Occipital lobe (tissue), 2 donors: ENCODE data around the gene LELP1. TPM values are rescaled to one million over a fixed set of nuclear protein-coding genes. Genes with fewer than 3 reads are reported as not detected.
"Not testable (repeated sequence)": the region's sequence is repeated elsewhere in the genome, so short reads cannot be mapped to it uniquely, and the experiment has no call there.

Experiments used
- DNase-seq: peaks from one replicate; lab custom pipeline; 2025; lab: John Stamatoyannopoulos, UW
- total RNA-seq: library from RNA; depleted of rRNA; stranded (reverse); fragments of >200 nt; gene quantifications from one replicate; pipeline ENCODE4 v1.2.3, GENCODE V29; 2014

LELP1 gene
- total RNA-seq, 1 donor from 2014 or later: not detected

- no peak for DNase-seq
Measured at GRCh38 chr1:153228491-153228890, 25.3 kb downstream of the LELP1 start.

GRCh38 chr1:153229076-153229829 is 26.0 kb downstream of the LELP1 start:
- not testable (repeated sequence) for DNase-seq

GRCh38 chr1:153231363-153231762 is 28.1 kb downstream of the LELP1 start:
- no peak for DNase-seq

GRCh38 chr1:153231785-153232184 is 28.6 kb downstream of the LELP1 start:
- no peak for DNase-seq

DNA sequence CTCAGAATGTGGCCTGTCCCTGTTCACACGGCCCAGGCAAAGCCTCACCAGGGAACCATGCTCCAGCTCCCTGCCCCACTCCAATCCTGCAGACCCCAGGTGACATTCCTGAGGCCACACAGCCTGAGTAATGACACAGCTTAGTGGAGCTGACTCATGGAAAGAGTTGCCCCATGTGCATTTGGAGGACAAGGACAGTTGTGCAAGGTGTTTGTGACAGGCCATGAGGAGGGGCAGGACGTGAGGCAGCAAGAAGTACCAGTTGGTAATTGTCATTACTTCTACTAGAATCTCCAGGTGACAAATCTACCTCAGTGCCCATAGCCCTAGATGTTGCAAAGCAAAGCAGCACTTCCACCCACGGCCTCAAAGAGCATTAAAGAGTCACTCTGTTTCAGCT is 29.3 kb downstream of the LELP1 start:
- no peak for DNase-seq

GRCh38 chr1:153233448-153233847 is 30.2 kb downstream of the LELP1 start:
- no peak for DNase-seq

DNA sequence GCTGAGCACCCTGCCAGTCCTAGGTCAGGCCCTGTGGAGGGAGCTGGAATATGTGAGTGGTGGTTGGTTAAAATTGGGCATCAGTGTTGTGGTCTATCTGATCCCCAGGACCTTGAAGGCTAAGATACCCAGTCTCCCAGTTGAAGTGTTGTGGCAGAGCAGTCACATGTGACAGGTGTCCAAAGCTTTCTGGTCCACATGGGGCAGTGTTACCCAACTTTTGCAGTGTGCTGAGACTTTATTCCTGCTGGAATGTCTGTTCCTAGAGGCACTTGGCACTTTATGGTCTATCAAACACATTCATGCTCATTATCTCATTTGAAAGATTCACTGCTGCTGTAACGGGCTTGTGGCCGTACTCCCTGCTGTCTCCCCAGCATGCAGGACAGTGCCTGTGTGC is 35.3 kb downstream of the LELP1 start:
- DNase-seq: no peak

DNA sequence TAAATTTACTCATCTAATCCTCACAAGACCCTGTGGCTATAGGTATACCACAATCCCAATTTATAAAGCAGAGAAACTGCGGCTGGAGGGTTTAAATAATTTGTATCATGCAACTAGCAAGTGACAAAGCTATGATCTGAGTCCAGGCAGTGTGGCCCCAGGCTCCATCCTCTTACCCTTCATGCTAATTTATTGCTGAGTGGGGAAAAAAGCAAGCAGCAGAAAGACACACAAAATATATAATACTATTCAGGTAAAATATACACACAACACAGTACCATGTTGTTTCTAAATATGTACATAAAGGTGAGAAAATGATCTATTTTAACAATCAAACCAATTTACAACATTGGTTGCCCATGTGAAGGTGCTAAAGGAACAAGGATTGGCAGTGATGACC is 38.9 kb downstream of the LELP1 start:
- DNase-seq: no peak

GRCh38 chr1:153245466-153245865 is 42.2 kb downstream of the LELP1 start:
- DNase-seq: no peak

DNA sequence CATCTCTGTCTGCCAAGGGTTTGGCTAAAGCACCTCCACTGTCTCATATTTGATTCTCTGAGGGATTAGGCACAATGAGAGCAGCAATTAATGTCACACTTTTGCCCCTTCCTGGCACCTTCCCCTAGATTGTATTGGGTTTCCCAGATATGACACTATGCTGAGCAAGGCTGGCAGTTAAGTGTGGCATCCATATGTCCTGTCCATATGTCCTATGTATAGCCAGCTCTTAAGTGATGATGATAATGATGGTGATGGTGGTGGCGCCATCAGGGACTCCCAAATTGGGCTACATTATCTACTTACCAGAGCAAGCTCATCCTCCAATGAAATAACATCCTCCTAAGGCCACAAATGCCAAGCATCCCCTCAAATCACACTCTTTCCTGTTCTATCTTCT is 42.8 kb downstream of the LELP1 start:
- no peak for DNase-seq

GRCh38 chr1:153246825-153247224 is 43.6 kb downstream of the LELP1 start:
- DNase-seq: no peak

DNA sequence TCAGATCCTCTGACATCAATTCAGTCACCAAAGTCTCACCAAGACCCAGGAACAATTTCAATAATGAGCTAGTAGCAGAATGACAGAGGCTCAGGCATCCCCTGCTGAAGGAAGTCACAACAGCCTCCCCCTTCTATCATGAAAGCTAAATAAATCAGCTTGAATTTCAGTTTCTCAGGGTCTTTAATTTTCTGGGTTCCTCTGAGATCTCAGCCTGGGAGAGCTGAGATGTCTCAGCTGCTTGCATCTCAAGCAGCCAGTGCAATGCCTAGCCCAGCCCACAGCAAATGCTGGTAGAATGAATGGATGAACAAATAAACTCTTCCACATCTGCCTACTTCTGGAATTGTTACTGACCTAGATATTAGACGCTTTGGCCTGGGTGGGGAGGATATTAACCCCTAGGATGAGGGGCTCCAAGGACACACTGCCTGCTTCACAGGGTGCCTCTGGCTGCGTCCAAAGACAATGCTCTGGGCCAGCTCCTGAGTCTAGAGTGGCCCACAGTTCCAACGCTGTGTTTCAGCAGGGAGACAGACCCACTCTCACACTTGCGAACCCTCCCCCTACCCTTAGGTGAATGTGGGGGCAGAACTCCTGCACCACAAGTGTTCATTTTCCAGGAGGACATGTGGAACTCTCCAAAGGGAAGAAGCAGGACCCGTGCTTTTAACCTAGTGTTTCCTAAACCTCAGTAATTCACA is 45.1 kb downstream of the LELP1 start:
- DNase-seq: no peak

GRCh38 chr1:153250166-153250565 is 46.9 kb downstream of the LELP1 start:
- no peak for DNase-seq

DNA sequence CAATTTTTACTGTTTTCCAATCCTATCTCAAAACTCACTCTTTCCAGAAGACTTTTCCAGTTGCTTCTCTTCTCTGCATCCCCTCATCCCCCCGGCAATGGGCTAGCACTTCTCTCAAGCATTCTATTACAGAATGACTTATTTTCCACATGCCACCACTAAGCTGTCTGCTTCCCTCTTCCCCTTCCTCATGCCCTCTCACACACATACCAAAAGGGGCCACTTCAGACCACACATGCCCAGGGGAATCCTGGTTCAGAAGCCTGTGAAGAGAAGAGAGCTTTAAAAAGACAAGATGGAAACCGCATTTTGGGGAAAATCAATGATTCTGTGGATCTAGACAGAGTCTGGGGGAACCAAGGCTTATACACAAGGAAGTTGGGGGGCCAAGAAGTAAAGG is 47.9 kb downstream of the LELP1 start:
- DNase-seq: no peak

GRCh38 chr1:153251562-153251961 is 48.3 kb downstream of the LELP1 start:
- no peak for DNase-seq

DNA sequence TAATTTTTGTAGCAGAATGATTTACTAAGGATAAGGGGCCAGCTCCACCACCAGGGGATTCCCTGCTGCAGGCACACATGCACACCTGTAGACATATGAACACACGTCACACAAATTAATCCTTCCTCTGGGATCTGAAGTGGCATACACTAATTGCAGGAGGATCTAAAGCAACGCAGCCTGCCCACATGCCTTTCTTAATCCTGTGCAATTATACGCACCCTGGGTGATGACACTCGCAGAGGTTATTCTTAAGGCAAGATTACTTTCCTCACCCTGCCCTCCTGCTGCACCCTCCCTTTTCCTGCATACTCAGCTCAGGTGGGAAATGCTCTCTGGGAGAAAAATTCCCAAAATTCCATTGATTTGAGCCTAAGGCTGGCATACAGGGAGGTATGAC is 48.8 kb downstream of the LELP1 start:
- no peak for DNase-seq

DNA sequence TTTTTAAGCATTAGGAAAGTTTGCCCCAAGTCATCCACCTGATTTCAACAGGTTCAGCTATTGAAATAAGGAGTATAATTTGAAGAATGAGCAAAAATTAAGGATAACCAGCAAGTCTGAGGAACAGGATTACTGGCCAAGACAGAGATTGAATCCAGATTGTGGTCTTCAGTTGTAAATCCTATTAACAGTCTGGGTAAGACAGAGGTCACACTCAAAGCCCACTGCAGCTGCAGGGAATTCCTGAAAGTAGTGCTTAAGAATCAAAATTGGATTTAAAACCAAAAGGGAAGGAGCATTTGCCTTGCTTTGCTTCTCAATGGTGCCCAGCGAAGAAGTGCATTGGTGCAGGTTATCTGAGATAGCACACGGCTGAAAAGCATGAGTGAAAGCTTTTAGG is 49.8 kb downstream of the LELP1 start:
- no peak for DNase-seq

- DNase-seq: no peak
Measured at GRCh38 chr1:153253693-153254092, 50.5 kb downstream of the LELP1 start.

Other genes with a start within 250 kb of the LELP1 start
- not detected for gene SPRR4, start 232.8 kb upstream of the LELP1 start, total RNA-seq
- gene SPRR1A, start 219.3 kb upstream of the LELP1 start, total RNA-seq: not detected
- gene SPRR3, start 201.7 kb upstream of the LELP1 start, total RNA-seq: 1.6 TPM
- gene SPRR1B, start 172.2 kb upstream of the LELP1 start, total RNA-seq: not detected
- not detected for gene SPRR2D, start 162.3 kb upstream of the LELP1 start, total RNA-seq
- gene SPRR2A, start 145.9 kb upstream of the LELP1 start, total RNA-seq: not detected
- gene SPRR2B, start 131.8 kb upstream of the LELP1 start, total RNA-seq: not detected
- not detected for gene SPRR2E, start 108.9 kb upstream of the LELP1 start, total RNA-seq
- gene SPRR2F, start 89.9 kb upstream of the LELP1 start, total RNA-seq: not detected
- gene SPRR2G, start 52.5 kb upstream of the LELP1 start, total RNA-seq: not detected
- gene PRR9, start 14.2 kb downstream of the LELP1 start, total RNA-seq: not detected
- not detected for gene LORICRIN, start 56.3 kb downstream of the LELP1 start, total RNA-seq
- not detected for gene PGLYRP3, start 109.5 kb downstream of the LELP1 start, total RNA-seq
- gene PGLYRP4, start 145.4 kb downstream of the LELP1 start, total RNA-seq: not detected
- 26.5 TPM for gene S100A9, start 154.4 kb downstream of the LELP1 start, total RNA-seq
- gene S100A12, start 172.2 kb downstream of the LELP1 start, total RNA-seq: 4.1 TPM
- 3.9 TPM for gene S100A8, start 187.6 kb downstream of the LELP1 start, total RNA-seq
- gene S100A7A, start 213.1 kb downstream of the LELP1 start, total RNA-seq: not detected